ENCODE results near the gene PPCDC. TPM values are rescaled to one million over a fixed set of nuclear protein-coding genes. Genes with fewer than 3 reads are reported as not detected.

The PPCDC gene
- total and polyA plus RNA-seq, 12 donors: 17.4 to 36.4 (median 24.7) TPM

GRCh38 chr15:75067123-75067830 lies 43.9 kb downstream of the PPCDC start:
- Histone ChIP-seq H3K4me3 (no peak overlapping the region), H3K27ac (no peak overlapping the region), H3K27me3 (no peaks in the 10 kb centered on the region), H3K9me3 (replicated peaks in 1 of 3) (no peaks in the 10 kb centered on the region), H3K36me3 (replicated peaks in 1 of 2) (no peaks in the 10 kb centered on the region), H3K4me1 (replicated peaks in 1 of 2) (peaks cover 4 to 18% of the 10 kb centered on the region in 2 donors)
- intact Hi-C loops (cut with DNase I): no loop called here
- 74 to 90% (median 80%) methylated on average over 3 of the region's 3 CpGs for WGBS, 4 donors
- TF ChIP-seq POLR2A (IDR thresholded peaks at IDR 0.05): no peak
- TF ChIP-seq, protein P1, sequence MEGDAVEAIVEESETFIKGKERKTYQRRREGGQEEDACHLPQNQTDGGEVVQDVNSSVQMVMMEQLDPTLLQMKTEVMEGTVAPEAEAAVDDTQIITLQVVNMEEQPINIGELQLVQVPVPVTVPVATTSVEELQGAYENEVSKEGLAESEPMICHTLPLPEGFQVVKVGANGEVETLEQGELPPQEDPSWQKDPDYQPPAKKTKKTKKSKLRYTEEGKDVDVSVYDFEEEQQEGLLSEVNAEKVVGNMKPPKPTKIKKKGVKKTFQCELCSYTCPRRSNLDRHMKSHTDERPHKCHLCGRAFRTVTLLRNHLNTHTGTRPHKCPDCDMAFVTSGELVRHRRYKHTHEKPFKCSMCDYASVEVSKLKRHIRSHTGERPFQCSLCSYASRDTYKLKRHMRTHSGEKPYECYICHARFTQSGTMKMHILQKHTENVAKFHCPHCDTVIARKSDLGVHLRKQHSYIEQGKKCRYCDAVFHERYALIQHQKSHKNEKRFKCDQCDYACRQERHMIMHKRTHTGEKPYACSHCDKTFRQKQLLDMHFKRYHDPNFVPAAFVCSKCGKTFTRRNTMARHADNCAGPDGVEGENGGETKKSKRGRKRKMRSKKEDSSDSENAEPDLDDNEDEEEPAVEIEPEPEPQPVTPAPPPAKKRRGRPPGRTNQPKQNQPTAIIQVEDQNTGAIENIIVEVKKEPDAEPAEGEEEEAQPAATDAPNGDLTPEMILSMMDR (IDR thresholded peaks at IDR 0.05): no peak
- peak in 2 of 7 donors; percentile 14 to 39 for DNase-seq

DNA sequence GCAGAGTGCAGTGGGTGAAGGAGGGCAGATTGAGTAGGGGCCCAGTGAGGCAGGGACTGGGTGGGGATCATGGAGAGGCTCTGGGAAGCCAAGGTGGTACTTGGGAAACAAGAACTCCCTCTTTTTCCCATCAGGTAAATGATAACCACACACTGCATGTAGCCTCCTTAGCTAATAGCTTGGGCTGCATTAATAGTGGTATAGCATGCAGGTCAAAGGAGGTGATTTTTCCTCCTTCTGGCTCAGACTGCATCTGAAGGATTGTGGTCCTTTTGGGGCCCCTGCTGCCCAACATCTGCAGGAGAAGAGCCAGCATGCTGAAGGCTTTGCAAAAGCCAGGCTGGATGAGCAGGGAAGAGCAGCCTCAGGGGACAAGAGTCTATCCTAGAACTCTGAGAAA lies 45.4 kb downstream of the PPCDC start:
- no peak for TF ChIP-seq POLR2A (IDR thresholded peaks at IDR 0.05)
- TF ChIP-seq, protein P1 (IDR thresholded peaks at IDR 0.05): no peak
- H3K4me1 ChIP-seq (replicated peaks in 1 of 2): peaks cover 0 to 18% of the 10 kb centered on the region in 2 donors
- peak in 1 of 7 donors; percentile 4 for DNase-seq
- no peak overlapping the region for H3K27ac ChIP-seq
- no peaks in the 10 kb centered on the region for H3K9me3 ChIP-seq (replicated peaks in 1 of 3)
- no peak overlapping the region for H3K4me3 ChIP-seq
- no peaks in the 10 kb centered on the region for H3K27me3 ChIP-seq
- intact Hi-C loops (cut with DNase I): no loop called here
- no peaks in the 10 kb centered on the region for H3K36me3 ChIP-seq (replicated peaks in 1 of 2)

DNA sequence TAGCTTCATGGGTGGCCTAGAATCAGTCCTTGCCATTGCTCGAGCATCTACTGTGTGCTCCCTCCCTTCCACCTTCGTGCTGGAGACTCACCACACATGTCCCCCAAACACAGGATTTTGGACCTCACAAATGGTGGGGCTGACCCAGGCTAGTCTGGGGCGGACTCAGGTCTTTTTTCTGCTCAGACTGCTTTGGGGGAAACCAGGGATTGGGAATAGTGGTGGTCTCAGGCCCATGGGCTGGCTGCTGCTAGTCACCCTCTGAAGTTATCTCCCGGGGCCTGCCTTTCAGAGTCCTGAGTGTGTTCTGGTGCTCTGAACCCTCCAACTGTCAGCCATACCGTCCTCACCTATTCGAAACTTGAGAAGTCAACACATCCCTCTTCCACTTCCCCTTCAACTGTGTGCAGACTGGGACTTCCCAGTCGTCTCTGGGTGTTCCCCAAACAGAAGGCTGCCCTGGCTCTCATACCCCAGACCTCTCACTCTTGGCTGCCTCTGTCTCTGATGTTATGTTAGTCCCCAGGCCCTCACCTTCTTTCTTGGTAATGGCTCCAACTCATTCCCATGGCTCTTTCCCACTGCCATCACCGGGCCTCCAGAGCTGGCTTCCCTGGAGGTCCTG lies 46.0 kb downstream of the PPCDC start:
- peak in 2 of 7 donors; percentile 15 to 49 for DNase-seq
- no peaks in the 10 kb centered on the region for H3K27me3 ChIP-seq
- H3K4me3 ChIP-seq: no peak overlapping the region
- H3K4me1 ChIP-seq (replicated peaks in 1 of 2): peaks cover 0 to 16% of the 10 kb centered on the region in 2 donors
- TF ChIP-seq, protein P1 (IDR thresholded peaks at IDR 0.05): no peak
- TF ChIP-seq POLR2A (IDR thresholded peaks at IDR 0.05): no peak
- WGBS, 4 donors: 76 to 90% (median 78%) methylated on average over 8 of the region's 8 CpGs
- intact Hi-C loops (cut with DNase I): no loop called here
- H3K27ac ChIP-seq: no peak overlapping the region
- no peaks in the 10 kb centered on the region for H3K9me3 ChIP-seq (replicated peaks in 1 of 3)
- H3K36me3 ChIP-seq (replicated peaks in 1 of 2): no peaks in the 10 kb centered on the region

DNA sequence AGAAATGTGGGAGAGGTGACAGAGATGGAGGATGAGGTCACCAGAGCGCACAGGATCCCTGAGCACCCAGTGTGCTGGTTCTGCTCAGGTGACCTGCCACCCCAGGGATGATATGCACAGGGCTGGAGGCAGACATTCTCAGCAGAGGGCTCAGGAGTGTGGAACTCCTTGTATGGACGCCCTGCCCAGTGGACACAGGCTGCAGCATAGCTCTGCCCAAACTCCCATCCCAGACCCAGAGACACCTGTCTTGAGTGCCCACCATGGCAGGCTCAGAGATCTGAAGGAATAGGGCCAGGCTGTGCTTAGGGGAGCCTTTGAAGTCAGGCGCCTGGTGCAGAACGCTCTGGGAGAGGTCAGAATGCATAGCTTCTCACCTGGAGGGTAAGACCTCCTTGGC lies 47.3 kb downstream of the PPCDC start:
- peaks cover 0 to 3% of the 10 kb centered on the region in 2 donors for H3K4me1 ChIP-seq (replicated peaks in 1 of 2)
- peak in 2 of 7 donors; percentile 7 to 40 for DNase-seq
- intact Hi-C loops (cut with DNase I): no loop called here
- TF ChIP-seq, protein P1 (IDR thresholded peaks at IDR 0.05): no peak
- no peak for TF ChIP-seq POLR2A (IDR thresholded peaks at IDR 0.05)
- WGBS, 4 donors: 81 to 100% (median 89%) methylated on average over 1 to 4 of the region's 4 CpGs
- no peak overlapping the region for H3K27ac ChIP-seq
- H3K9me3 ChIP-seq (replicated peaks in 1 of 3): peaks cover 0 to 5% (median 0%) of the 10 kb centered on the region in 3 donors
- no peaks in the 10 kb centered on the region for H3K27me3 ChIP-seq
- no peak overlapping the region for H3K4me3 ChIP-seq
- no peaks in the 10 kb centered on the region for H3K36me3 ChIP-seq (replicated peaks in 1 of 2)

All from adrenal gland (tissue), 12 donors.